ENCODE results near the gene GNG13. TPM values are rescaled to one million over a fixed set of nuclear protein-coding genes. Genes with fewer than 3 reads are reported as not detected.

The GNG13 gene
- total RNA-seq, 1 experiment from 2014 or later = not detected

- H3K36me3 Mint-ChIP-seq (ENCODE audit: insufficient read depth in 1 of 3, low read depth in 3 of 3) = no peaks in the 10 kb centered on the region
- H3K79me1 ChIP-seq (ENCODE audit: insufficient read depth, low read depth, low read length, poor library complexity, severe bottlenecking) = no peaks in the 10 kb centered on the region
- H3K9ac ChIP-seq (ENCODE audit: extremely low read depth, insufficient read length, low read length) = no peak overlapping the region
- no peaks in the 10 kb centered on the region for H3K79me2 ChIP-seq (ENCODE audit: insufficient read depth, low read length)
- H2BK12ac ChIP-seq (ENCODE audit: insufficient read length, low read depth, low read length) = no peak overlapping the region
- no peak overlapping the region; a peak in 2 of 7 replicates for H3K27ac Mint-ChIP-seq
- no peak overlapping the region for H3K4ac ChIP-seq (ENCODE audit: low read depth, low read length)
- WGBS (ENCODE audit: extremely low coverage, insufficient read length, low lambda C conversion rate) = no CpG with 5 or more reads among the region's 13 CpGs
- no peak overlapping the region for H3T11ph ChIP-seq (ENCODE audit: low read length)
- H4K8ac ChIP-seq (replicated peaks; ENCODE audit: insufficient read length, low read depth, low read length) = no peak overlapping the region
- no peaks in the 10 kb centered on the region for H3K9me3 ChIP-seq (ENCODE audit: control insufficient read depth, low read depth, low read length)
- no peak overlapping the region for H2AFZ ChIP-seq (ENCODE audit: low read length)
- H3K18ac ChIP-seq (ENCODE audit: insufficient read length, low read depth, low read length) = no peak overlapping the region
- H2BK5ac ChIP-seq (ENCODE audit: insufficient read length, low read length) = no peak overlapping the region
- no peak for DNase-seq
- TF ChIP-seq CTCF (conservative IDR thresholded peaks at IDR 0.05) = no peak
- no peak overlapping the region for H3K4me3 Mint-ChIP-seq
- no peak overlapping the region for H3K4me2 ChIP-seq (ENCODE audit: insufficient read depth, insufficient read length, low read length)
- peaks cover 16% of the 10 kb centered on the region for H3K27me3 Mint-ChIP-seq (ENCODE audit: low read depth)
- H3K9me3 Mint-ChIP-seq = peaks cover 0 to 4% of the 10 kb centered on the region in 2 experiments; a peak in 1 of 5 replicates
- peaks cover 16 to 21% of the 10 kb centered on the region in 2 experiments for H3K4me1 Mint-ChIP-seq
- H2BK120ac ChIP-seq (ENCODE audit: low read depth, low read length, poor library complexity, severe bottlenecking) = no peak overlapping the region
- H2BK20ac ChIP-seq (ENCODE audit: low read depth, low read length, poor library complexity, severe bottlenecking) = no peak overlapping the region
- H3K4me1 ChIP-seq (ENCODE audit: insufficient read depth, low read length) = no peaks in the 10 kb centered on the region
- no peak overlapping the region for H3K27ac ChIP-seq (ENCODE audit: insufficient read length, low read depth, low read length)
- H3K27me3 ChIP-seq (ENCODE audit: insufficient read depth, low read length) = no peaks in the 10 kb centered on the region; the same call in 1 of the 2 replicates
- no peak overlapping the region for H2AK5ac ChIP-seq (ENCODE audit: insufficient read length, low read length)
- H2BK15ac ChIP-seq (ENCODE audit: low read depth, low read length) = no peak overlapping the region
- H4K20me1 ChIP-seq (ENCODE audit: control insufficient read depth, insufficient read depth, insufficient read length) = no peaks in the 10 kb centered on the region
- no peak overlapping the region for H3K56ac ChIP-seq (ENCODE audit: insufficient read length, low read depth, low read length)
- H3K23me2 ChIP-seq (ENCODE audit: insufficient read length, low read depth, low read length, poor library complexity, severe bottlenecking) = no peaks in the 10 kb centered on the region
- no peak overlapping the region for H4K91ac ChIP-seq (ENCODE audit: insufficient read length, low read depth, low read length)
- H3K14ac ChIP-seq (ENCODE audit: insufficient read depth, low read length) = no peak overlapping the region
- H3K23ac ChIP-seq (ENCODE audit: insufficient read length, low read depth, low read length) = no peak overlapping the region
- H4K5ac ChIP-seq (ENCODE audit: insufficient read length, low read depth, low read length) = no peak overlapping the region
Measured at GRCh38 chr16:821751-822150, 21.2 kb upstream of the GNG13 start.
